Measurements from ENCODE around the gene MED25. TPM values are rescaled to one million over a fixed set of nuclear protein-coding genes. Genes with fewer than 3 reads are reported as not detected.

The MED25 gene
- total RNA-seq, 1 donor from 2014 or later: 49.1 TPM

GRCh38 chr19:49802836-49803528 is 15.1 kb upstream of the MED25 start:
- Mint-ChIP-seq H3K27me3 (no peaks in the 10 kb centered on the region), H3K9me3 (no peaks in the 10 kb centered on the region), H3K4me3 (no peak overlapping the region), H3K27ac (no peak overlapping the region), H3K4me1 (peaks cover 6% of the 10 kb centered on the region), H3K36me3 (ENCODE audit: low read depth) (peaks cover 27% of the 10 kb centered on the region)
- no peak for DNase-seq
- intact Hi-C loops (cut with micrococcal nuclease): no loop called here

- intact Hi-C loops (cut with micrococcal nuclease): no loop called here
- Mint-ChIP-seq H3K27ac (no peak overlapping the region), H3K4me3 (no peak overlapping the region), H3K36me3 (ENCODE audit: low read depth) (peaks cover 25% of the 10 kb centered on the region), H3K9me3 (no peaks in the 10 kb centered on the region), H3K4me1 (peaks cover 8% of the 10 kb centered on the region), H3K27me3 (no peaks in the 10 kb centered on the region)
- no peak for DNase-seq
These were observed 14.6 kb upstream of the MED25 start for GRCh38 chr19:49803529-49803856.

GRCh38 chr19:49805822-49806619 is 12.1 kb upstream of the MED25 start:
- intact Hi-C loops (cut with micrococcal nuclease): no loop called here
- Mint-ChIP-seq H3K27ac (no peak overlapping the region), H3K27me3 (no peaks in the 10 kb centered on the region), H3K4me1 (peaks cover 17% of the 10 kb centered on the region), H3K36me3 (ENCODE audit: low read depth) (peaks cover 19% of the 10 kb centered on the region), H3K4me3 (no peak overlapping the region), H3K9me3 (no peaks in the 10 kb centered on the region)
- no peak for DNase-seq

- intact Hi-C loops (cut with micrococcal nuclease): no loop called here
- Mint-ChIP-seq H3K4me1 (peaks cover 17% of the 10 kb centered on the region), H3K9me3 (no peaks in the 10 kb centered on the region), H3K4me3 (no peak overlapping the region), H3K27ac (no peak overlapping the region), H3K36me3 (ENCODE audit: low read depth) (peaks cover 17% of the 10 kb centered on the region), H3K27me3 (no peaks in the 10 kb centered on the region)
- no peak for DNase-seq
These were observed 11.5 kb upstream of the MED25 start for GRCh38 chr19:49806620-49806959.

- H3K27ac Mint-ChIP-seq: no peak overlapping the region
- intact Hi-C loops (cut with micrococcal nuclease): no loop called here
- H3K27me3 Mint-ChIP-seq: no peaks in the 10 kb centered on the region
- no peaks in the 10 kb centered on the region for H3K9me3 Mint-ChIP-seq
- peaks cover 16% of the 10 kb centered on the region for H3K36me3 Mint-ChIP-seq (ENCODE audit: low read depth)
- peak; percentile 65 for DNase-seq
- H3K4me3 Mint-ChIP-seq: no peak overlapping the region
- H3K4me1 Mint-ChIP-seq: peaks cover 20% of the 10 kb centered on the region
These were observed 10.8 kb upstream of the MED25 start for GRCh38 chr19:49807058-49807903.

- intact Hi-C loops (cut with micrococcal nuclease): no loop called here
- Mint-ChIP-seq H3K9me3 (no peaks in the 10 kb centered on the region), H3K27ac (peak overlapping the region; percentile 51), H3K36me3 (ENCODE audit: low read depth) (peaks cover 10% of the 10 kb centered on the region), H3K4me1 (peaks cover 28% of the 10 kb centered on the region), H3K4me3 (peak overlapping the region; percentile 91), H3K27me3 (no peaks in the 10 kb centered on the region)
- no peak for DNase-seq
These were observed 10.0 kb upstream of the MED25 start for GRCh38 chr19:49807904-49808675.

GRCh38 chr19:49808711-49809159 is 9.4 kb upstream of the MED25 start:
- Mint-ChIP-seq H3K27me3 (no peaks in the 10 kb centered on the region), H3K9me3 (no peaks in the 10 kb centered on the region), H3K27ac (peak overlapping the region; percentile 88), H3K4me1 (peaks cover 32% of the 10 kb centered on the region), H3K4me3 (peak overlapping the region; percentile 91), H3K36me3 (ENCODE audit: low read depth) (peaks cover 4% of the 10 kb centered on the region)
- peak; percentile 95 for DNase-seq
- intact Hi-C loops (cut with micrococcal nuclease): no loop called here

- H3K4me3 Mint-ChIP-seq: peak overlapping the region; percentile 91
- intact Hi-C loops (cut with micrococcal nuclease): no loop called here
- no peaks in the 10 kb centered on the region for H3K27me3 Mint-ChIP-seq
- H3K4me1 Mint-ChIP-seq: peaks cover 32% of the 10 kb centered on the region
- H3K9me3 Mint-ChIP-seq: no peaks in the 10 kb centered on the region
- H3K36me3 Mint-ChIP-seq (ENCODE audit: low read depth): peaks cover 4% of the 10 kb centered on the region
- peak overlapping the region; percentile 88 for H3K27ac Mint-ChIP-seq
- peak; percentile 85 for DNase-seq
These were observed 8.7 kb upstream of the MED25 start for GRCh38 chr19:49809160-49809940.

- peaks cover 4% of the 10 kb centered on the region for H3K36me3 Mint-ChIP-seq (ENCODE audit: low read depth)
- DNase-seq: no peak
- H3K4me1 Mint-ChIP-seq: peaks cover 32% of the 10 kb centered on the region
- peak overlapping the region; percentile 91 for H3K4me3 Mint-ChIP-seq
- no peaks in the 10 kb centered on the region for H3K9me3 Mint-ChIP-seq
- H3K27me3 Mint-ChIP-seq: no peaks in the 10 kb centered on the region
- intact Hi-C loops (cut with micrococcal nuclease): loop anchor here (5.0 kb wide), 1 partner anchor 122 kb away; no protein-coding TSS in a partner anchor
- peak overlapping the region; percentile 30 for H3K27ac Mint-ChIP-seq
These were observed 8.1 kb upstream of the MED25 start for GRCh38 chr19:49809941-49810389.

GRCh38 chr19:49811328-49811727 is 6.8 kb upstream of the MED25 start:
- Mint-ChIP-seq H3K4me3 (no peak overlapping the region), H3K27me3 (no peaks in the 10 kb centered on the region), H3K4me1 (peaks cover 31% of the 10 kb centered on the region), H3K27ac (no peak overlapping the region), H3K9me3 (no peaks in the 10 kb centered on the region), H3K36me3 (ENCODE audit: low read depth) (peaks cover under 1% of the 10 kb centered on the region)
- DNase-seq: no peak
- intact Hi-C loops (cut with micrococcal nuclease): loop anchor here (5.0 kb wide), 1 partner anchor 121 kb away; no protein-coding TSS in a partner anchor

- intact Hi-C loops (cut with micrococcal nuclease): loop anchor here (2.0 to 5.0 kb wide), 2 partner anchors 38 to 120 kb away; partner anchors contain the start of gene PTOV1
- Mint-ChIP-seq H3K4me1 (peaks cover 32% of the 10 kb centered on the region), H3K36me3 (ENCODE audit: low read depth) (no peaks in the 10 kb centered on the region), H3K27me3 (peaks cover 2% of the 10 kb centered on the region), H3K9me3 (no peaks in the 10 kb centered on the region), H3K27ac (peak overlapping the region; percentile 96), H3K4me3 (peak overlapping the region; percentile 90)
- DNase-seq: no peak
These were observed 5.6 kb upstream of the MED25 start for GRCh38 chr19:49812452-49812996.

Measured in activated CD4-positive, alpha-beta T cell treated with anti-CD3 and anti-CD28 coated beads, Interleukin-2, amount 10 ng/mL, durations not matched to agents 24 days and 14 days (primary cell).